WI38 (cell line): ENCODE data around the gene SLFNL1.
A peak's percentile ranks its signal among the peaks of the same experiment; 100 is the strongest.

ENCODE experiments used
- H3K4me3 ChIP-seq: 2 replicates; pipeline ENCODE4 v1.5.1; 2011; ENCODE audit warnings: low read depth, mild to moderate bottlenecking, control low read depth, low read length
- TF ChIP-seq, protein P1 (sequence below): IDR thresholded peaks from 2 replicates; pipeline ENCODE4 v1.5.1; 2012; ENCODE audit warnings: low read depth, mild to moderate bottlenecking, control low read depth, low read length

Gene SLFNL1

GRCh38 chr1:41013024-41013423 lies 8.5 kb downstream of the SLFNL1 start:
- TF ChIP-seq, protein P1, sequence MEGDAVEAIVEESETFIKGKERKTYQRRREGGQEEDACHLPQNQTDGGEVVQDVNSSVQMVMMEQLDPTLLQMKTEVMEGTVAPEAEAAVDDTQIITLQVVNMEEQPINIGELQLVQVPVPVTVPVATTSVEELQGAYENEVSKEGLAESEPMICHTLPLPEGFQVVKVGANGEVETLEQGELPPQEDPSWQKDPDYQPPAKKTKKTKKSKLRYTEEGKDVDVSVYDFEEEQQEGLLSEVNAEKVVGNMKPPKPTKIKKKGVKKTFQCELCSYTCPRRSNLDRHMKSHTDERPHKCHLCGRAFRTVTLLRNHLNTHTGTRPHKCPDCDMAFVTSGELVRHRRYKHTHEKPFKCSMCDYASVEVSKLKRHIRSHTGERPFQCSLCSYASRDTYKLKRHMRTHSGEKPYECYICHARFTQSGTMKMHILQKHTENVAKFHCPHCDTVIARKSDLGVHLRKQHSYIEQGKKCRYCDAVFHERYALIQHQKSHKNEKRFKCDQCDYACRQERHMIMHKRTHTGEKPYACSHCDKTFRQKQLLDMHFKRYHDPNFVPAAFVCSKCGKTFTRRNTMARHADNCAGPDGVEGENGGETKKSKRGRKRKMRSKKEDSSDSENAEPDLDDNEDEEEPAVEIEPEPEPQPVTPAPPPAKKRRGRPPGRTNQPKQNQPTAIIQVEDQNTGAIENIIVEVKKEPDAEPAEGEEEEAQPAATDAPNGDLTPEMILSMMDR: no peak
- no peak overlapping the region for H3K4me3 ChIP-seq

GRCh38 chr1:41010345-41010744 lies 11.2 kb downstream of the SLFNL1 start:
- TF ChIP-seq, protein P1: no peak
- H3K4me3 ChIP-seq: no peak overlapping the region

- TF ChIP-seq, protein P1: no peak
- H3K4me3 ChIP-seq: no peak overlapping the region
Observed at GRCh38 chr1:41009466-41009865, 12.1 kb downstream of the SLFNL1 start.

DNA sequence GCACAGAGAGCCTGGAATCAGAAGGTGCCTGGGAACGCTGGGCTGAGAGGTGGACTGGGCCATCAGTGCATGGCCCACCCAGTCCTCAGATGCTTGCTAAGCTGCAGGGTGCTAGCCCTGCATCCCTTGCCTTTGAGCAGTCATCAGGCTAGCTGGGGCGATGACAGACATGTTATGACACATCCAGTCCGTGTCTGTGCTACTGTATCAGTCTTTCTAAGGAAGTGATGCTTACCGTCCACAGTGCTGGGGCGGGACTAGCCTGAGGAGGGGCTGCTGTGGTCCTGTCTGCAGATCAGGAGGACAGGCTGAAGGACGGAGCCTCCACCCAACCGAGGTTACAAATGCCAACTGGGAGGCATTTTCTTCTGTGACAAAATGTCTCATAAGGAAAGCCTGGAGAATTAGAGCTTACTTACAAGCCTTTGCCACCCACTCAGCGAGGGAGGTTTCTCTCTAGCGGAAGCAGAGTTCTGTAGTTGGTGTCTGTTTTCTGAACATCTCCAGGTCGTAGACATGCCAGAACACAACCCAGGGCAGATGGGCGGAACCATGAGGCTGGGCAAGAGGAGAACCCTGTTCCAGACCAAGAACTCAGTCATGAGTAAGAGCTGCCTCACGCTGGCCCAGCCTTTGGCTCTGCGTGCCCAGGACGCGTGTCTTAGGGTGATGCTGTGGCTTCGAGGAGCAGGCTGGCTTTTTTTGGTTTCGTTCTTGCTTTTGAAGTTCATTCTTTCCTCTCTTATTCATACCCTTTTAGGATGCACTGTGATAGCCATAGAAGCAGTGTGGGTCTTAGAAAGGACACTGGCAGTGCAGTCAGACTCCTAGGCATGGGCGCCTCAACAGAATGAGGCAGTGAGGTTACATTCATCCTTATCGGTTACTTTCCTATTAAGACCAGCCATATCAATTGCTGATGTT lies 14.3 kb downstream of the SLFNL1 start:
- TF ChIP-seq, protein P1: no peak
- no peak overlapping the region for H3K4me3 ChIP-seq

GRCh38 chr1:41005876-41006275 lies 15.6 kb downstream of the SLFNL1 start:
- H3K4me3 ChIP-seq: no peak overlapping the region
- TF ChIP-seq, protein P1: no peak

DNA sequence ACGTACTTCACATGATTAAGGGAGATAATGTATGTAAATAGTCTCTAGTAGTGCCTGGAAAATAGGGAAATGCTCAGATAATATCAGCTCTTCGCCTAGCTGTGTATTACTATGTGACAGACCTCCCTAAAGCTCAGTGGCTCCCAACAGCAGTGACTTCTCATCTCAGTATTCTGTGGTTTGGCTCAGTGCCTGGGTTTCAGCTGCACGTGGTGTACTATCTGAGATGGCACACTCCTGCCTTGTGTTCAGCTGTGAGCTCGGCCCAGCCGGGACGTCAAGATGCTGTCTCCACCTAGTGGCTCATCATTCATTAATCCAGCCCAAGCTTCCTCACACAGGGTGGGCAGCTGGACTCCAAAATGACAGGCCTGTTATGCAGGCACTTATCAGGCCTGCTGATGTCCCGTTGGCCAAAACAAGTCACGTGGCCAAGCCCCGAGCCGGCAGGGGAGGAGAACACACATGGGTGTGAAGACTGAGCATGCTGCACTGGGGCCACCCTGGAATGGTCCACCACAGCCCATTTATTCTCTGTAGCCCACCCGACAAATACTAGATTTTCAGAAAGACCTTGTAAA lies 17.8 kb downstream of the SLFNL1 start:
- no peak overlapping the region for H3K4me3 ChIP-seq
- TF ChIP-seq, protein P1: peak; percentile 51

GRCh38 chr1:41003127-41003639 lies 18.3 kb downstream of the SLFNL1 start:
- TF ChIP-seq, protein P1: no peak
- H3K4me3 ChIP-seq: no peak overlapping the region
